Astrocyte (in vitro differentiated cells and primary cell): ENCODE results near the gene NETO2. TPM values are rescaled to one million over a fixed set of nuclear protein-coding genes. Genes with fewer than 3 reads are reported as not detected.

ENCODE experiments used
- DNase-seq: peaks from one replicate; pipeline ENCODE4 v3.0.0-alpha.2; 2010; ENCODE audit warnings: low read depth
- FAIRE-seq: peaks from 2 replicates; lab custom pipeline; 2011; peaks lifted over from hg19 to GRCh38; lab: Jason Lieb, UNC
- H2AFZ ChIP-seq: 2 replicates; pipeline ENCODE4 v1.6.0; 2012; ENCODE audit warnings: low read depth, low read length, inconsistent platforms
- H3K27ac ChIP-seq: 2 replicates; pipeline ENCODE4 v1.5.1; 2011; ENCODE audit warnings: low read depth, low read length, inconsistent platforms
- H3K27me3 ChIP-seq: 2 replicates; pipeline ENCODE4 v1.6.0; 2011; ENCODE audit warnings: low read length, inconsistent platforms; ENCODE audit not compliant: insufficient read depth
- H3K36me3 ChIP-seq: 2 replicates; pipeline ENCODE4 v1.5.1; 2011; ENCODE audit warnings: low read length, inconsistent platforms; ENCODE audit not compliant: insufficient read depth
- H3K4me1 ChIP-seq: 2 replicates; pipeline ENCODE4 v1.5.1; 2011; ENCODE audit warnings: low read length, inconsistent platforms; ENCODE audit not compliant: insufficient read depth
- H3K4me2 ChIP-seq: 2 replicates; pipeline ENCODE4 v1.6.0; 2012; ENCODE audit warnings: low read length, inconsistent platforms
- H3K4me3 ChIP-seq: 2 replicates; pipeline ENCODE4 v1.5.1; 2011; ENCODE audit warnings: low read depth, mild to moderate bottlenecking, low read length, inconsistent platforms; ENCODE audit not compliant: insufficient read depth
- H3K79me2 ChIP-seq: 2 replicates; pipeline ENCODE4 v1.6.0; 2012; ENCODE audit warnings: mild to moderate bottlenecking, low read length, inconsistent platforms; ENCODE audit not compliant: insufficient read depth
- H3K9ac ChIP-seq: 2 replicates; pipeline ENCODE4 v1.6.0; 2012; ENCODE audit warnings: mild to moderate bottlenecking, low read length, inconsistent platforms
- H3K9me3 ChIP-seq: 2 replicates; pipeline ENCODE4 v1.5.1; 2012; ENCODE audit warnings: low read depth, mild to moderate bottlenecking, low read length, inconsistent platforms; ENCODE audit not compliant: insufficient read depth
- H4K20me1 ChIP-seq: 2 replicates; pipeline ENCODE4 v1.6.0; 2012; ENCODE audit warnings: low read length, inconsistent platforms; ENCODE audit not compliant: insufficient read depth
- H3K27ac Mint-ChIP-seq: one replicate; pipeline ENCODE4 v1.8.0; 2021; ENCODE audit warnings: mild to moderate bottlenecking, mixed read lengths; ENCODE audit not compliant: unreplicated experiment
- H3K27me3 Mint-ChIP-seq: one replicate; pipeline ENCODE4 v1.8.0; 2021; ENCODE audit warnings: low read depth, mixed read lengths; ENCODE audit not compliant: unreplicated experiment
- H3K36me3 Mint-ChIP-seq: one replicate; pipeline ENCODE4 v1.8.0; 2021; ENCODE audit warnings: low read depth, mixed read lengths; ENCODE audit not compliant: unreplicated experiment
- H3K4me1 Mint-ChIP-seq: one replicate; pipeline ENCODE4 v1.8.0; 2021; ENCODE audit warnings: low read depth, mixed read lengths; ENCODE audit not compliant: unreplicated experiment
- H3K4me3 Mint-ChIP-seq: one replicate; pipeline ENCODE4 v1.8.0; 2021; ENCODE audit warnings: mild to moderate bottlenecking, moderate library complexity, mixed read lengths; ENCODE audit not compliant: unreplicated experiment
- H3K9me3 Mint-ChIP-seq: one replicate; pipeline ENCODE4 v1.8.0; 2021; ENCODE audit warnings: mild to moderate bottlenecking, mixed read lengths; ENCODE audit not compliant: unreplicated experiment
- EZH2 ChIP-seq: IDR thresholded peaks from 2 replicates; pipeline ENCODE4 v1.6.1; 2012; ENCODE audit warnings: mild to moderate bottlenecking, low read length, inconsistent platforms; ENCODE audit not compliant: insufficient read depth
- total RNA-seq: library from RNA; stranded (reverse); gene quantifications from 2 replicates; pipeline ENCODE4 v1.2.1, GENCODE V29; 2021
- TF ChIP-seq, protein P1 (sequence below): IDR thresholded peaks from 2 replicates; pipeline ENCODE4 v1.5.1; 2011; ENCODE audit warnings: low read depth, mild to moderate bottlenecking, inconsistent platforms, low read length, moderate library complexity; ENCODE audit not compliant: insufficient read depth

Gene NETO2
- total RNA-seq, 1 donor from 2014 or later: 17.1 TPM

DNA sequence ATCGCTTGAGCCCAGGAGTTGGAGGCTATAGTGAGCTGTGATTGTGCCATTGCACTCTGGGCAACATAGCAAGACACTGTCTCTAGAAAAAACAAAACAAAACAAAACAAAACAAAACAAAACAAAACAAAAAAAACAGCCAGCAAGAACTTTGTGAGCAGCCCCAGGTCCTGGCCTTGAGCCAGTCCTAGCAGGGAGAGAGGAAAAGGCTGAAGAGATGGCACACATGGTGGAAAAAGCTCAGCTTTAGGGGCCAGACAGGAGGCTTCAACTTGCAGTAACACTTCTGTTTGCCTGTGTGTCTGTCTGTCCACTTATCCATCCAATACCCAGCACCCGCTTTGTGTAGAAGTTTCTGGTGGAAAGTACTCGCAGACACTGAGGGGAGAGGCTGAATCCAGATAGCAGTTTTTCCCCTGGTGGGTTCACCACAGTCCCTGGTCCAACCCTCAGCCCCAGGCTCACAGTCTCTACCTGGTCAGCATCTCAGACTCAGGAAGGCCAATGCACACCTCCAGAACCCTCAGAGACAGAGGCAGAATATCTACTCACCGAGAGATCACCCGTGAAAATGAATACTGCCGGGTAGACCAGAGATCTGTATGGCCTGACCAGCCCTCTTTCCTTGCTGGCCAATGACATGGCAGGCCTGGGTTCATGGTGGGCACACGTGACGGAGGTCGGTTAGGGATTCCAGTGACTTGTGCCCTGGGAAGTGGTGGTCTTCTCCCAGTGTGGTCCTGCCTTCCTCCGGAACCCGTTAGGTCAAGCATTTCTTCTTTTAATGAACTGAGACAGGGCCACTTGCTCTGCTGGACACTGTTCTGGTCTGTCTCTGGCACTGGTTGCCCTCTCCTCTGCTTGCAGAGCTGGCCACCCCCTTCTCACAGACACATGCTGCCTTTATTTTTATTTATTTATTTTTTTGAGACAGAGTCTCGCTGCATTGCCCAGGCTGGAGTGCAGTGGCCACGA is 90.8 kb downstream of the NETO2 start:
- H2AFZ ChIP-seq: no peak overlapping the region
- TF ChIP-seq EZH2: no peak
- TF ChIP-seq, protein P1, sequence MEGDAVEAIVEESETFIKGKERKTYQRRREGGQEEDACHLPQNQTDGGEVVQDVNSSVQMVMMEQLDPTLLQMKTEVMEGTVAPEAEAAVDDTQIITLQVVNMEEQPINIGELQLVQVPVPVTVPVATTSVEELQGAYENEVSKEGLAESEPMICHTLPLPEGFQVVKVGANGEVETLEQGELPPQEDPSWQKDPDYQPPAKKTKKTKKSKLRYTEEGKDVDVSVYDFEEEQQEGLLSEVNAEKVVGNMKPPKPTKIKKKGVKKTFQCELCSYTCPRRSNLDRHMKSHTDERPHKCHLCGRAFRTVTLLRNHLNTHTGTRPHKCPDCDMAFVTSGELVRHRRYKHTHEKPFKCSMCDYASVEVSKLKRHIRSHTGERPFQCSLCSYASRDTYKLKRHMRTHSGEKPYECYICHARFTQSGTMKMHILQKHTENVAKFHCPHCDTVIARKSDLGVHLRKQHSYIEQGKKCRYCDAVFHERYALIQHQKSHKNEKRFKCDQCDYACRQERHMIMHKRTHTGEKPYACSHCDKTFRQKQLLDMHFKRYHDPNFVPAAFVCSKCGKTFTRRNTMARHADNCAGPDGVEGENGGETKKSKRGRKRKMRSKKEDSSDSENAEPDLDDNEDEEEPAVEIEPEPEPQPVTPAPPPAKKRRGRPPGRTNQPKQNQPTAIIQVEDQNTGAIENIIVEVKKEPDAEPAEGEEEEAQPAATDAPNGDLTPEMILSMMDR: no peak
- no peaks in the 10 kb centered on the region for H3K79me2 ChIP-seq
- Mint-ChIP-seq H3K27ac (no peak overlapping the region), H3K27me3 (peaks cover 16% of the 10 kb centered on the region), H3K9me3 (no peaks in the 10 kb centered on the region), H3K4me1 (no peaks in the 10 kb centered on the region), H3K36me3 (no peaks in the 10 kb centered on the region), H3K4me3 (no peak overlapping the region)
- H3K27me3 ChIP-seq: no peaks in the 10 kb centered on the region
- H3K4me3 ChIP-seq: no peak overlapping the region
- no peaks in the 10 kb centered on the region for H3K4me1 ChIP-seq
- no peak overlapping the region for H3K4me2 ChIP-seq
- no peak for FAIRE-seq
- no peak overlapping the region for H3K9ac ChIP-seq
- no peak for DNase-seq
- no peak overlapping the region for H3K27ac ChIP-seq
- peaks cover 4% of the 10 kb centered on the region for H4K20me1 ChIP-seq
- no peaks in the 10 kb centered on the region for H3K36me3 ChIP-seq
- H3K9me3 ChIP-seq: peaks cover 3% of the 10 kb centered on the region

DNA sequence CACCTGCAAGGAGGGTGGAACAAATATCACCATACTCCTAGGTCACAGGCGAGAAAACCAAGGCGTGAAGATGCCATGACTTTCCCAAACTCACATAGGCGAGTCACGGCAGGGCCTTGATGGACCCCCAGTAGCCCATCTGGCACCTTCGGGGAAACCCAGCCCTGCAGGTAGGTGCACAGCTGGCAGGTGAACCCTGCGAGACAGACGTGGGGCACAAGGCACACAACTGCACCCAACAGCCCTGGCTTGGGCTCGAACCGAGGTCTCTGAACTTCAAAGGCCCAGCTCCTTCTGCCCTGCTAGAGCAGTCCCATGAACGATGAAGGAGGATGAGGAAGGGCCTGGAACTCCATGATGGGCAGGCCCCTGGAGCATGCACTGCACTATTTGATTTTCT is 92.7 kb downstream of the NETO2 start:
- no peak for TF ChIP-seq EZH2
- TF ChIP-seq, protein P1: no peak
- no peak overlapping the region for H3K4me2 ChIP-seq
- FAIRE-seq (no peak), DNase-seq (no peak)
- H3K9ac ChIP-seq: no peak overlapping the region
- H3K27me3 ChIP-seq: no peaks in the 10 kb centered on the region
- H3K4me3 ChIP-seq: no peak overlapping the region
- no peak overlapping the region for H3K27ac Mint-ChIP-seq
- H3K79me2 ChIP-seq: no peaks in the 10 kb centered on the region
- no peaks in the 10 kb centered on the region for H3K9me3 Mint-ChIP-seq
- H3K36me3 ChIP-seq: no peaks in the 10 kb centered on the region
- no peak overlapping the region for H3K27ac ChIP-seq
- H3K27me3 Mint-ChIP-seq: peaks cover 24% of the 10 kb centered on the region
- H3K9me3 ChIP-seq: no peaks in the 10 kb centered on the region
- H3K4me3 Mint-ChIP-seq: no peak overlapping the region
- no peak overlapping the region for H2AFZ ChIP-seq
- no peaks in the 10 kb centered on the region for H4K20me1 ChIP-seq
- no peaks in the 10 kb centered on the region for H3K4me1 Mint-ChIP-seq
- H3K4me1 ChIP-seq: no peaks in the 10 kb centered on the region
- no peaks in the 10 kb centered on the region for H3K36me3 Mint-ChIP-seq
